Measurements from ENCODE around the gene YPEL2. TPM values are rescaled to one million over a fixed set of nuclear protein-coding genes. Genes with fewer than 3 reads are reported as not detected.
"Not testable (repeated sequence)": the region's sequence is repeated elsewhere in the genome, so short reads cannot be mapped to it uniquely, and the experiment has no call there.

The YPEL2 gene, protein sequence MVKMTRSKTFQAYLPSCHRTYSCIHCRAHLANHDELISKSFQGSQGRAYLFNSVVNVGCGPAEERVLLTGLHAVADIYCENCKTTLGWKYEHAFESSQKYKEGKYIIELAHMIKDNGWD
- 8.9 TPM for total RNA-seq

DNA sequence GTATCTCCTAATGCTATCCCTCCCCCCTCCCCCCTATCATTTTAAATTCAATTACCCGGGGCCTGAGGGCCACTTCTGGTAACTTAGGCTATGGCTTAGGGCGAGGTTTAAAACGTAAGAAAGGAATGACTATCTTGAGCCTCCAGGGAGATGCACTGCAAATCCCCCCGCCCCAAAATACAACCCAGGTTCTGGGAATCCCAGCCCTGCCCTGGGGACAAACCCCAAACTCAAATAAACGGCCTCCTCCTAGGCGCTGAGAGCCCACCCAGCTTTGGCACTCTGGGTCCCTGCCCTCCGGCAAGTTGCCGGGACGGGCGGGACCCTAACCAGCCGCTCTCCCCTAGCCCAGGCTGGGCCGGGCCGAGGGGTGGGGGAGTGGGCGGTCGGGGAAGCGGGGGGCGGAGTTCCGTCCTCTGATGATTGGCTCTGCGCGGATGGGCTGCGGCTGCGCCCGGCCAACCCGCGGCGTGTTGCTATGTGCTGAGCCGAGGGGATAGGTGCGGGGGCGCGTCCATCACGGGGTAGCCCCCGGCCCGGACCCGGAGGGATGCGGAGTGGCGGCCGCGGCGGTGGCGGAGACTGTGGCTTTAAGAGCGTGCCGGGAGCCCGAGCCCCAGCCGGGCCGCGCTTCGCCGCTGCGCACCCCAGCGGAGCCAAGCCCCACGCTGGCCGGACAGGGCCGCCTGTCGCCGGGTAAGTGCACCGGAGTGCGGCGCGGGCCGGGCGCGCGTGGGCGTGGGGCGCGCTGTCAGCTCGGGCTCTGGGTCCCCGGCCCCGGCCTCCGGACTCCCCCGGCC is at the start of gene YPEL2:
Gene YPEL2, plus strand, starts transcription at position 527 of the 800 bp plus-strand sequence. CDS start 21,755 bp downstream, outside the sequence.
- DNase-seq = peak; percentile 94

DNA sequence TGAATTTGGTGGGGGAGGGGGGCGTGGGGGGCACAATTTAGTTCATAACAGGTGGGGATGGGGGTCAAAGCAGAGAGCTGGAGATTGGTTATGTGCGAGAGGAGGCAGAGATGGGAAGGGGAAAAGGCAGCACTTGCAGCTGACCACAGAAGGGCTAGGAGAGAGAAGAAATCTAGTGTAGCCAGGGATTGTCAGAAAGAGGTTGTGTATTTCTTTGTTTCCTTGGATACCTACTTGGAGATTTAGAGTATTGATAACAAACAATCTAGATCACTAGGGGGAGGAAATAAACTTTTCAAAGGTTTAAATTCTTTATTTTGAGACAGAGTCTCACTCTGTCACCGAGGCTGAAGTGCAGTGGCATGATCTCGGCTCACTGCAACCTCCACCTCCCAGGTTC is 47.1 kb upstream of the YPEL2 start:
- DNase-seq = no peak

DNA sequence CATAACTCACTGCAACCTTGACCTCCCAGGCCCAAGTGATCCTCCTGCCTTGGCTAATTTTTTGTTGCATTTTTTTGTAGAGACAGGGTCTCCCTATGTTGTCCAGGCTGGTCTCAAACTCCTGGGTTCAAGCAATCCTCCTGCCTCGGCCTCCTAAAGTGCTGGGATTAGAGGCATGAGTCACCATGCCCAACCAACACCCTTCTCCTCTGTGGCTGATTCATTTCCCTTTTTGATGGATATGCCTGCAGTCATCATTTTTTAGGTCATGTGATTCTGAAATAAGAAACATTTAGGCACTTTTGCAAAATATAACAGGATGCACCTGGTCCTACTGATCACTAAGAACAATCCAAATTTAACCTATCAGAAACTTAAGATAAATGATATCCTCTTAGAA is 44.0 kb upstream of the YPEL2 start:
- no peak for DNase-seq

DNA sequence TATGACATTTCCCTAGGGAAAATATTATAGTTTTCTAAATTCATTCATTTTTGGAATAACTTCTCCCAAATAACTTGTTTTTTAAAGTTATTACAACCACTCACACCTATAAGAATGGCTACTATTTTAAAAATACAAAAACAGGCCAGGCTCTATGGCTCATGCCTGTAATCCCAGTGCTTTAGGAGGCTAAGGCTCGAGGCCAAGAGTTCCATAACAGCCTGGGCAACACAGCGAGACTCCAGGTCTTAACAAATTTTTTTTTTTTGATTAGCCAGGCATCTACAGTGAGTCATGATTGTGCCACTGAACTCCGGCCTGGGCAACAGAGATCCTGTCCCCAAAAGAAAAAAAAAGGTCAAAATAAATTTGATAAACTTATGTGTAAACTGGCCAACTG is 43.6 kb upstream of the YPEL2 start:
- no peak for DNase-seq

DNA sequence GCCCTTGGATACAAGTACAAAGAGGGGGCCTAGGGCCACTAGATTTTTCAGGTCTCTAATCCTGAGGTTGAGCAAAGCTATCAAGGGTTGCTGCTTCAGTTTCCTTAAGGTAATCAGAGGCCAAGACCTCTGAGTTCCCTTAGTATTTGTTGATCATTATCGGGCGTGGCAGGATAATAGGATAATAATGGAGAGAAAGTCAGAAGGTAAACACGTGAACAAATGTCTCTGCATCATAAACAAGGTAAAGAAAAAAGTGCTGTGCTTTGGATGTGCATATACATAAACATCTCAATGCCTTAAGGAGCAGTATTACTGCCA is 41.5 kb upstream of the YPEL2 start:
- DNase-seq = no peak

DNA sequence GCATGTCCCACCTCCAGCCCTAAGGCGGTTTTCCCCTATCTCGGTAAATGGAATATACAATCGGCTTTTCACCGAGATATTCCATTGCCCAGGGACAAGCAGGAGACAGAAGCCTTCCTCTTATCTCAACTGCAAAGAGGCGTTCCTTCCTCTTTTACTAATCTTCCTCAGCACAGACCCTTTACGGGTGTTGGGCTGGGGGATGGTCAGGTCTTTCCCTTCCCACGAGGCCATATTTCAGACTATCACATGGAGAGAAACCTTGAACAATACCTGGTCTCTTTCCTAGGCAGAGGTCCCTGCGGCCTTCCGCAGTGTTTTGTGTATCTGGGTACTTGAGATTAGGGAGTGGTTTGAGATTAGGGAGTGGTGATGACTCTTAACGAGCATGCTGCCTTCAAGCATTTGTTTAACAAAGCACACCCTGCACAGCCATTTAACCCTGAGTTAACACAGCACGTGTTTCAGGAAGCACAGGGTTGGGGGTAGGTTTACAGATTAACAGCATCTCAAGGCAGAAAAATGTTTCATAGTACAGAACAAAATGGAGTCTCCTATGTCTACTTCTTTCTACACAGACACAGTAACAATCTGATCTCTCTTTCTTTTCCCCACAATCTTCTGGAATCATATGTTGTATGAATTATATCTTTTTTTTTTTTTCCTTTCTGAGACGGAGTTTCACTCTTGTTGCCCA is 41.0 kb upstream of the YPEL2 start:
- DNase-seq = not testable (repeated sequence)

DNA sequence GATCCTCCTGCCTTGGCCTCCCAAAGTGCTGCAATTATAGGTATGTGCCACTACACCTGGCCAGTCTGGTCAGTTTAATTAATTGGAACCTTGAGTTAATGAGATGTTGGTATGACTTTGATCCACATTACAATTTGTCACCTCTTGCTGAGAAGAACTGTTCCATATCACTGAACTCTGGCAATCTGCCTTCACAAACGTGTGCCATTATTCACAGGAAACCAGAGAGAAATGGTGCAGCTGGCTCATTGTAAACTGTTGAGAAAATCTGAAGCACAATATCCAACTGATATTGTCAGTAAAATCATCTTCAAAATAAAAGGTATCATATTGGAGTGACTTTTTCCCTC is 39.3 kb upstream of the YPEL2 start:
- no peak for DNase-seq

DNA sequence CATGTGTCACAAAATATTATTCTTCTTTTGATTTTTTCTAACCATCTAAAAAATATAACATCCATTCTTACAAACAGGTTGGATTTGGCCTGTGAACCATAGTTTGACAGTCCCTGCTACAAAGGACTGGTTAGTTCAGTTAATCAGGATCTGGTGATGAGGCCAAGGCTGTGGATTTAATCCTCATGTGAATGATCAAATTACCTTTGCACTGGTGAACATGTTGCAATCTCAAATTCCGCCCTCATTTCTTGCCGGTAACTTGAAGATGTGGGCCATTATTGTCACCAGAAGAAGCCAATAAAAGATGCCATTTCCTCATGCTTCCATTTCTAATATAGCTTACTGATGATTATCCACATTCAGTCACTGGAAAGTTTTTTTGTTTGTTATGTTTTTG is 35.3 kb upstream of the YPEL2 start:
- DNase-seq = no peak

DNA sequence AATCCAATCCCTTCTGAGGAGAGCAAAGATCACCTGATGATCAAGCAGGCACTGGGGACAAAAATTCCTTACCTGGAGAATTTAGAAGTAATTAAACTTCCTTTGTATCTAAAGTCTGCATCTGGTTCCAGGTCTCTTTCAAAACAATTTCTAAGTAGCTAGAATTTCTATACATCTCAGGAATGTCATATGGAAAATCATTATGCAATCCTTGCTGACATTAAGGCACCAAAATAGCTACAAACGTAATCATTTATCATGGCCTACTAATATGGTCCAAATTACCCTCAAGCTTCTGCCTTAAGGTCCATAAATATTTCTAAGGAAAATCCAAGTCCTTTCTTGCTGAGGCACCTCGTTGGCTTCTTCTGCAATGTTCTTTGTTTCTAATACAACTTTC is 32.9 kb upstream of the YPEL2 start:
- no peak for DNase-seq

DNA sequence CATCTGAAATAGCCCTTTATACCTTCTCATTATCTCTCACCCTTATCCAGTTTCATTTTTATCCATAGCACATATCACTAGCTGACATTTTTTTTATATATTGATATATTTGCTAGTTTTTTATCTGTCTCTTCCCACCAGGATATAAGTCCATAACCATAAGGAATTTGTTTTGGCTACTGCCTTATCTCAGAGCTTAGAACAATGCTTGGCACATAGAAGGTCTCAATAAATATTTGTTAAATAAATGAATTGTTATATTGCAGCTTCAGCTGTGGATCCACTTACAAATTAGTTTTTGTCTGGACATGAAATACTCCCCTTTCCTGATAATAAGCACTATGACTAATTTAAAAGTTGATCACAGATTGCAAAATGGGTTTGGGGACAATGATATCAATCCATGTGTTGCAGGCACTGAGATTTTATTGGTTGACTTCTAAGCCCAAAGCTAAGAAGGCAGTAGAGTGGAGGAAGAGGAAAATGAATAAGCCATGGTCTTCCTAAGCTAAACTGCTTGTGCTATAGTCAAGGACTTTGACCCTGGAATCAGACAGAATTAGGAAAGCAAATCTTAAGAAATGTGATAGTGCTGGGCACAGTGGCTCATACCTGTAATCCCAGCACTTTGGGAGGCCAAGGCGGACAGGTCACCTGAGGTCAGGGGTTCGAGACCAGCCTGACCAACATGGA is 31.9 kb upstream of the YPEL2 start:
- DNase-seq = no peak

DNA sequence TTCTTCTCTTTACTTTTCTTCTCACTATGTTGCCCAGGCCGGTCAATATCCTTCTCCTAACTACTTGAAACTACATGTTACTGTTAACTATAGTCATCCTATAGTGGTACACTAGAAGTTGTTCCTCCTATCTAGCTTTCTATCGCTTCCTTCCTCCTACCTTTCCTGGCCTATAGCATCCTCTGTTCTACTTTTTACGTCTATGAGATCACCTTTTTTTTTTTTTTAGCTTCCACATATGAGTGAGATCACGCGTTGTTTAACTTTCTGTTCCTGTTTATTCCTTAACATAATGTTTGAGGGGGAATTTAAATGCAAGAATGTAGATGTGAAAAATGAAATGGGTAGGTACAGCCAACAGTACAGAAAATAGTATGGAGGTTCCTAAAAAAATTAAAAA is 30.5 kb upstream of the YPEL2 start:
- no peak for DNase-seq

DNA sequence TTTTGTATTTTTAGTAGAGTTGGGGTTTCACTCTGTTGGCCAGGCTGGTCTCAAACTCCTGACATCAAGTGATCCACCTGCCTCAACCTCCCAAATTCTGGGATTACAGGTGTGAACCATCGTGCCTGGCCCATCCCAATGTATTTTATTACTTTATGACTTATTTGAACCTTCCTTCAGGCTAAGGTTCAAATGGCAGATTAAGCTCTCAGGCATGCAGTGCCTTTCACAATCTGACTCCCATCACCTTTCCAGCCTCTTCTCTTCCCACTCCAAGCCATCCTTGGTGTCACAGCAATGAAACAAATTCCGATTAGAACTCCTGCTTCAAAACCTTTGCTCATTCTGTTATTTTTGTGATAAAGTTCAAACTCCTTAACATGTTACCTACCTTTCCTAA is 26.6 kb upstream of the YPEL2 start:
- no peak for DNase-seq

DNA sequence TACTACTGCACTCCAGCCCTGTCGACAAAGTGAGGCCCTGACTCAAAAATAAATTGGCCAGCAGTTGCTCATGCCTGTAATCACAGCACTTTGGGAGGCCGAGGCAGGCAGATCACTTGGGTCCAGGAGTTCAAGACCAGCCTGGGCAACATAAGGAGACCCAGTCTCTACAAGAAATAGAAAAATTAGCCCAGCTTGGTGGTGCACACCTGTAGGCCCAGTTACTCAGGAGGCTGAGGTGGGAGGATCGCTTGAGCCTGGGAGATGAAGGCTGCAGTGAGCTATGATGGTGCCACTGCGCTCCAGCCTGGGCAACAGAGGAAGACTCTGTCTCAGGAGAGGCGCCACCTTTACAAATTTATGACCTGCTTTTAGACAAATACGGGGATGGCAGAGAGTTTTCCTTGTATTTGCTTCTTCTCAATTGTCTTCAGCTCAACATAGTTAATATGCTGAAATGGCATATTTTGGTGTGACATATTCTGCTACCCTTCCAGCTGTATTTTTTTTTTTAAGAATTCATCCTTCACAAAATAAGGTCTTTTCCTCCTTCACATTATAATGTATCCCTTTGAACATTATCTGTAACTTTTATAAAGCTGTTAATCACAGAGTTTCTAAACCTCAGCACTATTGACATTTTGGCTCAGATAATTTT is 21.1 kb upstream of the YPEL2 start:
- DNase-seq = no peak

DNA sequence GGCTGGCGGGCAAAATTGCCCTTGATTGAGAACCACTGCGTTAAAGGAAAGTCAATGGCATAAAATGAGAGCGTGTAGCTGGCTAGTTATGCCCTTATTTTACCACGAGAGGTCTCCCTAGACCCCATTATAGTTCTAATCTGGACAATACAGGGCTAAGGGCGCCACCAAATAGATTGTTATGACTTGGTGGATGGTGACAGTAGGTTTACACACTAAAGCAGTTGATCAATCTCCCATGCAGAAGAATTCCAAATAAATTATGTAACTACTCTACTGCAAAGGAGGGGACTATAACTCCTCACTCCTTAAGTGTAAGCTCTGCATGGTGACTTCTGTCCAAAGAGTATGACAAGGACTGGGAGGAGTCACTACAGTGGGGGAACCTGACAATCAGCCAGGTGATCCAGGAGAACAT is 20.4 kb upstream of the YPEL2 start:
- DNase-seq = peak; percentile 36

DNA sequence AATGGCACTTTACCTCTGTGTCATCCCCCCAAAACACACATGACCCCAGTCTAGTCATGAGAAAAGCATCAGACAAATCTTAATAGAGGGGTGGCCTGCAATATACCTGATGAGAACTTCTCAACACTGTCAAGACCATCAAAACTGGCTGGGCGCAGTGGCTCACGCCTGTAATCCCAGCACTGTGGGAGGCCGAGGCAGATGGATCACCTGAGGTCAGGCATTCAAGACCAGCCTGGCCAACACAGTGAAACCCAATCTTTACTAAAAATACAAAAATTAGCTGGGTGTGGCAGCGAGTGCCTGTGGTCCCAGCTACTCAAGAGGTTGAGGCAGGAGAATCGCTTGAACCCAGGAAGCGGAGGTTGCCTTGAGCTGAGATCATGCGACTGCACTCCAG is 19.9 kb upstream of the YPEL2 start:
- not testable (repeated sequence) for DNase-seq

DNA sequence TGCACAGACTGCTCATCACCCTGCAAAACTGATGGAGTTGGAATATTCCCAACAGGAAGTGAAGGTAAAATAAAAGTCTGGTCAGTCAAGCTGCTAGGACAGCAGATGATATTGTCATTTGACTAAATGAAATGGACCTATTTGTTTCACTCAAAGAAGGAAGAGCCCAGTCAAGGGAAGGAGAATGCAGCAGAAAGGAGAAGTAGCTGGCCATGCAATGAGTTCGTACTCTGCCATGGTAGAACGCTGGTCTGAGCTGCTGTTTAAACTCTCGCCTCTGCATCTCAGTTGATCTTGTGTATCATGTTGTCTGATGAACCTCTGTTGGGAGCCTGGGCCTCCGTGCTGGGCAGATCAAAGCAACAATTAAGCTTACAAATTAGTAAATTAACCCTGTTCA is 15.6 kb upstream of the YPEL2 start:
- DNase-seq = no peak

DNA sequence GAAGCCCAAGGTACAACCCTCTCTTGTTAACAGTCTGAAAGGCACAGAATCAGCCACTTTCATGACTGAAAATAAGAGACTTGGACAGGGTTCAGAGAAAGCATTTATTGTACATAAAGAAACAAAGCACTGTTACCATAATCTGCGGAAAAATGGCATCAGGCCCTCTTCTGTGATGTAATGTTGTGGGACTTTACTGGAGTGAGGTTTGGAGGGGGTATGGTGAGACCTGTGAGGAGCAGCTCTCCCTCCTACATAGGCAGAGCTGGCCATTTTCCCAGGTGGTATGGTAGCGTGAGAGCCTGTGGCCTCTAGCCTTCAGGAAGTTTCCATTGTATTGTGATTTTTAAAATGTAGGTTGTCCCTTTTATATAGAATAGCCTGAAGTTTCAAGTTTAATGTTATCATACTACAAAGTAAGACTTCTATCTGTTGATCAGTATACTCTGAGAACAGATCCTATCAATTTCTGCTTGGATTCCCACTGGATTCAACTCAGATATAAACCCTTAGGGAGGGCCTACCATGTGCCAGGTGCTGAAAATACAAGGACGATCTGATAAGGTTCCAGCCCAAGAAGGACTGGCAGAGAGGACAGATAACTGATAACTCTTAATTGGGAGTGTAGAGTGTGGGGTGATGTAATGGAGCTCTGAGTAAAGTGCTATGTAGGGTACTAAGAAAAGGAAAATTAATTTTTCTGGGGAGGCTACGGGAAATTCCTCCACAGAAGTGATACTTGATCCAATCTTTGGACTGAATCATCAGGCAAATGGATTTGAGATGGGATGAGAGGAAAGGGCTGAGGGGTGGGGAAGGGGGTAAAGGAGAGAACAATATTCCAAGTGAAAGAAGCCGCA is 4.1 kb upstream of the YPEL2 start:
- DNase-seq = no peak

DNA sequence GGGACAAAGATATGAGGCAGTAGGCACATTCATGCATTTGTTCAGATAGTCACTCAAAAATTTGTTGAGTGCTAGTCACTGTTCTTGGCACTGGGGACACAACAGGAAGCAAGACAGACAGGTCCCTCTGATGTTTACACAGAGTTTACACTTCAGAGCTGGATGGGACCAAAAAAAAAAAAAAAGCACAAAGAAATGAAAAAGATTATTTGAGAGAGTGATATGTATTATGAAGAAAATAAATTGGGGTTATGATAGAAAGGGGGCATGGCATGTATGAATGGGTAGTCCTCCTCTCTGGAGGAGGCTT is 3.5 kb upstream of the YPEL2 start:
- DNase-seq = no peak

DNA sequence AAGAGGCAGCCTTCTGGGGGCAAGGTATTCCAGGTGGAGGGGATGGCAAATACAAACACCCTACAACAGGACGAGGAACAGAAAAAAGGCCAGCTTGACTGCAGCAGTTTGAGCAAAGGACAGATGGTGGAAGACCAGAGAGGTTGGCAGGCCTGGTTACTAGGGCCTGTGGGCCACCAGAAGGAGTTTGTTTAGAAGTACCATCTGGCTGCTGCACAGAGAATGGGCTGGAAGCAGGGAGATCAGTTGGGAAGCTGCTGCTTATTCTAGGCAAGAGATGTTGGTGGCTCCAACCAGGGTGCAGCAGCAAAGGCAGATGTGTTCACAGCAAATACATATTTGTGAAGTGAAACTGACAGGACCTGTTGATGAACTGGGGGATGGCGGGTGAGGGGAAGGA is 2.9 kb upstream of the YPEL2 start:
- DNase-seq = no peak

DNA sequence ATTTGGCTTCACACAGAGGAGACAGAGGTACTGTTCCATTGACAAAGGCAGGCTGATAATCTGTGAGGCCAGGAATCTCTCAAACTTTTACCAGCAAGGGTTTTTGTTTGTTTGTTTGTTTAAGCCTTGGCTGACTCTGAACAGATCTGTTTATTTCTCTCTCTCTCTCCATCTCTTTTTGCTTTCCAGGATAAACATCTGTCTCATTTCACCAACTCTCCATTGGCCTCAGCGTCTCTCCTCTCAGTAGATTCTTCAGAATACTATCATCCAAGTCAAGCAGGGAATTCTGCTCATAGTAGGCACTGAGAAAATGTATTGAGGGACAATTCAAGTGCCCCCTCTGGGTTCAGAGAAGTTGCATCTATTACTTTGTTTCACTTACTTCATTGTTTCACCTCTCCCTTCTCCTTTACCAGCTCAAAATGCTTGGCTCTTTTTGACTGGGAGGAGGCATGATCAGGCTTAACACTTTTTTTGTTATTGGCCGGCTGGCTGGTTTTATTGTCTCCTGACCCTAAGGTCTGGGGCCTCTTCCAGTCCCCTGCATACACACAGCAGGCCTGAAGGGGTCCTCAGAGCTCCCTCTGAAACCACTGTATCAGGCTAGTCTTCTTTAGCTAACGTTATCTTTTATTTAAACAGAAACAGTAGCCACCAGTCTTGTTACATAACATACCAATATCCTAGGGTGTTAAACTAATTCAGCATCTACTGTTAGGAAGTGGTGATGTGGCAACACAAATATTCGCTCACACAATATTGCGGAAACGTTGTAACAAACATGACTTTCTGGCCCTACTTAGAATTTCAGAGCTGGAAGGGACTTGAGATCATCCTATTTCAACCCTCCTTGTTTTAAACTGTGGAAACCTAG is 2.0 kb upstream of the YPEL2 start:
- peak; percentile 44 for DNase-seq
